ENCODE results near the gene PTPRJ.

PTPRJ gene

GRCh38 chr11:48093323-48093722 lies 113.0 kb downstream of the PTPRJ start:
- no peak for DNase-seq

GRCh38 chr11:48093795-48094642 lies 113.7 kb downstream of the PTPRJ start:
- no peak for DNase-seq

GRCh38 chr11:48094643-48095339 lies 114.4 kb downstream of the PTPRJ start:
- peak in 12 of 56 donors; percentile 26 to 67 (median 51) for DNase-seq

GRCh38 chr11:48095779-48096470 lies 115.6 kb downstream of the PTPRJ start:
- peak in 1 of 56 donors; percentile 28 for DNase-seq

- no peak for DNase-seq
Observed at GRCh38 chr11:48096588-48097525, 116.5 kb downstream of the PTPRJ start.

GRCh38 chr11:48098024-48098423 lies 117.7 kb downstream of the PTPRJ start:
- no peak for DNase-seq

GRCh38 chr11:48099916-48100446 lies 119.6 kb downstream of the PTPRJ start:
- DNase-seq = no peak

- no peak for DNase-seq
Observed at GRCh38 chr11:48101044-48101733, 120.8 kb downstream of the PTPRJ start.

GRCh38 chr11:48101958-48102357 lies 121.6 kb downstream of the PTPRJ start:
- DNase-seq = peak in 3 of 56 donors; percentile 25 to 33 (median 25)

- DNase-seq = peak in 13 of 56 donors; percentile 28 to 75 (median 39)
Observed at GRCh38 chr11:48103621-48104567, 123.5 kb downstream of the PTPRJ start.

GRCh38 chr11:48104568-48104924 lies 124.2 kb downstream of the PTPRJ start:
- DNase-seq = peak in 3 of 56 donors; percentile 25 to 58 (median 33)

GRCh38 chr11:48105096-48105990 lies 125.0 kb downstream of the PTPRJ start:
- no peak for DNase-seq

- no peak for DNase-seq
Observed at GRCh38 chr11:48106166-48106565, 125.8 kb downstream of the PTPRJ start.

- no peak for DNase-seq
Observed at GRCh38 chr11:48107188-48107704, 126.9 kb downstream of the PTPRJ start.

- DNase-seq = no peak
Observed at GRCh38 chr11:48108231-48109045, 128.1 kb downstream of the PTPRJ start.

GRCh38 chr11:48109046-48109666 lies 128.8 kb downstream of the PTPRJ start:
- DNase-seq = peak in 2 of 56 donors; percentile 40 to 58

All from amygdala (tissue), 56 donors.